NCI-H524 treated with DMSO at 0.1 percent for 48 hours (cell line): ENCODE data around the gene ATP1B1.
"Not testable (repeated sequence)": the region's sequence is repeated elsewhere in the genome, so short reads cannot be mapped to it uniquely, and the experiment has no call there.

Experiments used
- DNase-seq: peaks from one replicate; lab custom pipeline; 2025; lab: John Stamatoyannopoulos, UW

Gene ATP1B1

DNA sequence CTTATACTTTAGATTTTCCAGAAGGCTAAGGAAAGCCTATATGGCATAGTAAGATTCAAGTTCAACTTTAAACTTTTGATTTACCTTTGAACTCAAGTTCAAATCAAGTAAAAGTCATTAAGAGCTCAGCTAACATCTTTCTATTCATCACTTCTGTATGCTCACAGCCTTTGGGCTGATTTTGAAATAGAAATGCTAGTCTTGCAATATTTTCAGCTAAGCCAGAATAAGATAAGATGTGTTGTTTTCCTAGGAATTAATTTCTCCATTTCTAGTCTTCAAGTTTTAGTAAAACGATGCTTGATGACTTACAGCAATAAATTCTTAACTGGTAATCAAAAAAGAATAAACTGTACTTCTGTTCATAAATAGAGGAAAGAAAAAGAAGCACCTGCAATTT is 35.6 kb downstream of the ATP1B1 start:
- DNase-seq: no peak

DNA sequence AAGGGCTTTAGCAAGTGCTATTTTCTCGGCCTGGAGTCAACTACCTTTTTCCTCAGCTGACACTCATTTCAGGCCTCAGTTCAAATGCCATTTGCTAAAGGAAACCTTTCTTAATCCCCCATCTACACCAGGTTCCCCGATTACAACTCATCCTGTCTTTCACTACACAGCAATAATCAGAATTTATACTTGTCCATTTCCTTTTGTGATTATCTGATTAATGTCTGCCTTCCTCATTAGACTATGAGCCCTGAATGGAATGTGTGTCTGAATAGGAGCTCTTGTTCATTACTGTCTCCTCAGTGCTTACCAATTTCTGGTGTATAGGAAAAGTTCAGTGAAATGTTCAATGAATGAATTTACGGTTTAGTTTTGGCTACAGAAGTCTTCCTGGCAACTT is 36.9 kb downstream of the ATP1B1 start:
- DNase-seq: no peak

DNA sequence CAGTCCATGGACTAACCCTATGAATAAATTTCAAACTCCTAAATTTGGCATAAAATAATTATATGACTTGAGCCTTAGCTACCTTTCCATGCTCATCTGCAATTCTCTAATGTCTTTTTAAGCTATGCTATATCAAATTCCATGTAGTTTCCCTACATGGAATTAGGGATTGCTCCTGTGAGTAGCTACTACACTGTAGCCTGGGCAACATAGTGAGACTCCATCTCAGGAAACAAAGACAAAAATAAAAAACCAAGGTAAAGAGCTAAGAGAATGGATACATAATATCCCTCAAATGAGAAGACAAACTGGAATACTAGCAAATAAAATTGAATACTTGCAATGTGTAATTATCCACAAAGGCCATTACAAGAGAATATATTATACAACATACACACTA is 37.5 kb downstream of the ATP1B1 start:
- no peak for DNase-seq

DNA sequence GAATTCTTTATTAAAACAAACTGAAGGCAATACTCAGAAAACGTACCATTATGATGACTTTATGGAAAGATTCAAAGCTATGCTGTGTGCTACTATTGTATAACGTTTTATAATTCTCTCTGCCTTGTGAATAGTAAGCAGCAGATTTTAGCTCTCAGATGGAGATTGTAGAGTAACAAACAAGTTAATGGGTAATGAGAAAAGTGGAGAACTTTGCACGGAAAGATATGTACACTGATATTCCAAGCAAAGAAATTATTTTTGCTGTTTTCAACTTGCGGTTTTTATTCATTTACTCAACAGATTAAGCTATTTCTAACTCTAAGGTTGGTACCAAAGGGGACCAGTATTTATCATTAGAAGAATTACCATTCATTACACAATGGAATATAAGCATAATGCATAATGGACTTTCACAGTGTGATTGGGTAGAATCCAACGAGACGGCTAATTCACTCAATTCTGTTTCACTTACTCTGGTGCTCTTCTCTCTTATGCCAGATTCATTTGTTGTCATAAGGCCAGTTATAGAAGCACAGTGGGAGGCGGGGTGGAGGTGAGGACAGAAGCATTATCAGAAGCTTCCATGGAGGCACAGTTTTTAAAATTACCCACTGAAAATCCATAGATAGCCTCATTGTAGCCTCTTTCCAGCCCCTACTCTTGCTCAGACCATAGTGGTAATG is 38.6 kb downstream of the ATP1B1 start:
- no peak for DNase-seq

- no peak for DNase-seq
Observed at GRCh38 chr1:169146576-169147214, 40.2 kb downstream of the ATP1B1 start.

GRCh38 chr1:169148472-169149252 is 42.2 kb downstream of the ATP1B1 start:
- no peak for DNase-seq

GRCh38 chr1:169149555-169150286 is 43.2 kb downstream of the ATP1B1 start:
- no peak for DNase-seq

- DNase-seq: no peak
Observed at GRCh38 chr1:169150641-169151337, 44.3 kb downstream of the ATP1B1 start.

- DNase-seq: no peak
Observed at GRCh38 chr1:169151338-169151837, 44.9 kb downstream of the ATP1B1 start.

DNA sequence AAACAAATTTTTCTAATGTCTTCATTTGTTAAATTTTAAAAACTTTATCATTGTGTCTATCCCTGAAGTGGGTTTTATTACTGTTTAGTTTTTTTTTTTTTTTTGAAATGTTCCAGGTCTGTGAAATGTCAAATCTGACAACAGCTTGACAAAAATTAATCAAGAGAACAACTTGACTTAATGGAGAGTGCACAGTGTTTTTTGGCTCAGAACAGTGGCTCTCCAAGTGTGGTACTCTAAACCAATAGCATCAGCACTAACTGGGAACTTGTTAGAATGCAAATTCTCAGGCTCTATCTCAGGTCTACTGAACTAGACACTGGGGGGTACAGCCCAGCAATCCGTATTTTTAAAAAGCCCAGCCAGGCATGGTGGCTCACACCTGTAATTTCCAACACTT is 49.2 kb downstream of the ATP1B1 start:
- DNase-seq: no peak

- DNase-seq: no peak
Observed at GRCh38 chr1:169156580-169156979, 50.1 kb downstream of the ATP1B1 start.

DNA sequence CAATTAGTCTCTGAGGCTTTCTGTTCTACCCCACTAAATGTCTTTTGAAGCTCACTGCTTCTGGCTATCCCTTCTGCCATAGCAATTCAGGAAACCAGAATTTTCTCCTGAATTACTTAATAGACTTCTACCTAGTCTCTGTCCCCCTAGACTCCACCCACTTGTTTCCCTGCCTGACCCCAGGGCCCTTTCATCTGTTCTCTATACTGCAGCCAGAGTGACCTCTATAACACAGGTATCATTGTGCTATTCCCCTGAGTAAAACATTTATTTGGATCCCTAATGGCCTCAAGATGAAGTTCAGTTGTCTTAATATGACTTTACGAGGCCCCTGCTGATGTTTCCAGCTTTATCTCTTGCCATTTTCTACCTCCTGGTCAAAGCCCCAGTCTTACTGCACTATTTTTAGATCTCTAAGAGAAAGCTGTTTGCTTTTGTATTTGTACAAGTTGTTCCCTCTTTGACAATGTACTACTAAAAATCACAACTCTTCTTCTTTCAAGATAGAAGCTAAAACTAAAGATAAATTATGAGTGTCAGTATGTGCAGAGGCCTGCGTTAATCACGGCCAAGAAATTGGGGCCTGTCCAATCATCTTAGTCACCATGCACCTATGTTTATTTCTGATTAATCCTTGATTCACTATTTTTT is 54.5 kb downstream of the ATP1B1 start:
- no peak for DNase-seq

- DNase-seq: no peak
Observed at GRCh38 chr1:169161496-169162194, 55.2 kb downstream of the ATP1B1 start.

- DNase-seq: no peak
Observed at GRCh38 chr1:169163059-169163458, 56.6 kb downstream of the ATP1B1 start.

- DNase-seq: no peak
Observed at GRCh38 chr1:169175461-169175860, 69.0 kb downstream of the ATP1B1 start.

- DNase-seq: not testable (repeated sequence)
Observed at GRCh38 chr1:169179431-169179830, 72.9 kb downstream of the ATP1B1 start.

- no peak for DNase-seq
Observed at GRCh38 chr1:169180174-169180573, 73.7 kb downstream of the ATP1B1 start.
